ENCODE measurements around the gene IREB2.

Gene IREB2

DNA sequence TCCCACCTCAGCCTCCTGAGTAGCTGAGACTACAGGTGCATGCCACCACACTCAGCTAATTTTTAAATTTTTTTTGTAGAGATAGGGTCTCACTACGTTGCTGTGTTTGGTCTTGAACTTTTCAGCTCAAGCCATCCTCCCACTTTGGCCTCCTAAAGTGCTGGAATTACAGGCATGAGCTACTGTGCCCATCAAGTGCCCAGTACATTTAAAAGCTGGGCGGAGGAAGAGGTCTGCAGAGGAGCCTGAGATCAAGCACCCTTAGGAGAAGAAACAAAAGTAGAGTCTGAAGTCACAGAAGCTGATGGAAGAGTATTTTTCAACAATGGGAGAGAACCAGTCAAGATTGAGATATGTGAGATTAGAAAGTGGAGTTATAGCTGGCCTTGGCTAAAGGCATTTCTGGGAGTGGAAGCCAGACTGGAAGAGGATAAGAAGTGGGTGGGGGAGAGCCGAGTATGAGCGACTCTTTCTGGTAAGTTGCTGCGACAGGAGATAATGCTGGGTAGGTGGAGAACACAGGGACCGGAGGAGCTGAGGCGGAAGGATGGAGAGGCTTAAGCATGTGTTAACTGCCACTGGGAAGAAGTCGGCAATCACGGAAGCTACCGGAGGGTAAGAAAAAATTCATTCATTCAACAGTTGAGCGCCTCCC, 782 bp upstream of the IREB2 start:
- DNase-seq (ENCODE audit: low read depth), result no peak

DNA sequence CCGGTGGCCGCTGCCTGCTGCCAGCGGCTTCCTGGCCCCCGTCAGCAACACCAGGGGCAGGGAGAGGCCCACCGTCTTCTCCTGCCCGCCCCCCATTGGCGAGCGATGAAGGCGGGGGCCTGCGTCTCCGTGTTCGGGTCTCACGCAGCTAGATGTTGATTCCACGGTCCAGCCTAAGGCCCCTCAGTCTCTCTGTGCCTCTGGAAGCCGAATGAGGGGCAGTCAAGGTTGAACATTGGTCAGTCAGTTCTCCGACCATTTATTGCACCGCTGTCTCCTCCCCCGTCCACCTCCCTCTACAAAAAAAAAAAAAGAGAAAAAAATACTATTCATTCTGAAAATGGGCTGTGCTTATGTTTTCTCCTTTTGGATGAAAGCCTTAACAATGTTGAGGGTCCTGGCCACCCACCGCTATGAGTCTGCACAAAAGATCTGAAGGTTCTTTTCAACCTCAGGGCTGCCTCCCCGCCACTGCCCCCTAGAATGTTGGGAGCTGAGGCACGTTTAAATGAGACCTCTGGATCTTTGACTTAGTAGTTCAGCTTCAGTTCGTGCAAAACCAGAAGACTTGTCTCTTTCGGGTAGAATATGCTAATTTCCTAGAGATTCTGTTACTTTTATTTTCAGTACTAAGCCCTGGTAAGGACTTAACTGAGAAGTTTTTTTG, 736 bp downstream of the IREB2 start:
- no peak for DNase-seq (ENCODE audit: low read depth)

DNA sequence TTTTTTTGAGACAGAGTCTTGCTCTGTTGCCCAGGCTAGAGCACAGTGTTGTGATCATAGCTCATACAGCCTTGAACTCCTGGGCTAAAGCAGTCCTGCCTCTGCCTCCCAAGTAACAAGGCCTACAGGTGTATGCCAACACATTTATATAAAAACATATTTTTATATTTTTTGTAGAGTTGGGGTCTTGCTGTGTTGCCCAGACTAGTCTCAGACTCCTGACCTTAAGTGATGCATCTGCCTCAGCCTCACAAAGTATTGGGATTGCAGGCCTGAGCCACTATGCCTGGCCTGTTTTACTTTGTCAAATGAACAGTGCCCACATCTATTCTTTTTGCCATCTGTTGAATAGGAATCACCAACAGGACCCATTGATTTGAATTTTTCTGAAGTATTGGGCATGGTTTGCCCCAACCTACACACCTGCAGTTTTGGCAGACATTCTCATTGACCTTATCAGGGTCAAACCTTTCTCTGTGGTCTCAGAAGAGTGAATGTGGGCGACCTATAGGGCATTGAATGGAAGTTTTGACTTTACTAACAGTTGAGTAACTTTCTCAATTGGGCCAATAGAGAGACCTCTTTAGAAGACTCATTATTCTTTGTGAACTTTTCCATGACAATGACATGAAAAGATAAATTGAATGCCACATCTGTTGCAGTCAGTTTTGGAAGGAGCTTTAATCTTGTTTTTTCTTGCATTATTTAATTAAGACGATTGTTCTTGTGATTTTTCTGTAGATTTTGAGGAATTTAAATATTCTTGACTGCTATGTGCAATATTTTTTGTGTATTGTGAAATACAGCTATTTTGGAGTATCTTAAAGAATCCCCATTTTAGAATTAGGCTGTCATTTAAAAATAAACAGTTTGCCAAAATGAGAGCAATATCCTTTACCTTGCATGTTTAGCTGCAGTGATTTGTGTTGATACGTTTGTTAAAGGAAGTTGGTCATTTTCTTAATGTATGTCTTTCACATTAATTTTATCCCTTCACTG, 2.7 kb downstream of the IREB2 start:
- no peak for DNase-seq (ENCODE audit: low read depth)

DNA sequence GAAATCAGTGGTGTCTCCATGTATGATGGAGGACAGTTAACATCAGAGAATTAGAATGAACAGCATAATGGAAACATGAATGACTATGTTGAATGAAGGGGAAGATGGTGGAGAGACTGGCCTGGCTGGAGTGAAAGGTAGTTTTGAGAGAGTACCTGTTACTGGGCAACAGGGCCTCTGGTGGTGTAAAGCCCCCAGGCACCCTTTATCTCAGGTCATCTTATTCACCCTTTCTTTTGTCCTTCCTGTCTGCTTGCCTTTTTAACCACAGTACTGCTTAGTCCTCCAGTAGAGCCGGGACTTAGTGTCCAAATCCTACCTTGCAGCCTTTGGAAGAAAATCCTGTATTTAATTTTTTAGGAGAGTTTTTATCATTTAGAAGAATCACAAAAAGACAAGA, 6.2 kb downstream of the IREB2 start:
- no peak for DNase-seq (ENCODE audit: low read depth)

DNA sequence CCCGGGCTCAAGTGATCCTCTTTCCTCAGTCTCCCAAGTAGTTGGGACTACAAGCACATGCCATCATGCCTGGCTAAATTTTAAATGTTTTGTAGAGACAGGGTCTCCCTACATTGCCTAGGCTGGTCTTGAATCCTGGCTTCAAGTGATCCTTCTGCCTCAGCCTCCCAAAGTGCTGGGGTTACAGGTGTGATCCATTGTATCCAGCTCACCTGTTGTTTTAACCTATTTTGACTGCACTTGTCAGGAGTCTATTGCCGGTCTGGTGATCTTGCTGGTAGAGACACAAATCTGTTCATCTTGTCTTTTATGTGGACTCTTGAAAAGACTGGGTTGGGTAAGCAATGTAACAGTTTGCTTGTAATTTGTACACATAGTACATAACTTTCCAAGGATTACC, 7.9 kb downstream of the IREB2 start:
- DNase-seq (ENCODE audit: low read depth), result no peak

DNA sequence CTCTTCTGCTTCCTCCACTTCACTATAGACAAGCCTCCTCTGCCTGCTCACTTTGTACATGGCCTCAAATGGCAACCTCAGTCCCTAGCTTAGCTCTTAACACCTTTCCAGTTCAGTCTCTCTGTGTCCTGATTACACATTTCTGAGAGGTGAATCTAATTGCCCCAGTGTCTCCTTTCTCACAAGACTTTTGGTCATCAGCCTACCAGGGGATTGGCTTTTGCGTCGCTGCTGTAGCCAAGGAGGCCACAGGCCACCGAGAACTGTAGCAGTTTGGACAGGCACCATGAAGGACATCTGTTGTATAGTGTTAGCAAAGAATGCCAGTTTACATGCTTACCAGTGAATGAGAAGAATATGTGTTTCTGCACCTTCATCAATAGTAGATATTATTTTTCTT, 8.5 kb downstream of the IREB2 start:
- no peak for DNase-seq (ENCODE audit: low read depth)

DNA sequence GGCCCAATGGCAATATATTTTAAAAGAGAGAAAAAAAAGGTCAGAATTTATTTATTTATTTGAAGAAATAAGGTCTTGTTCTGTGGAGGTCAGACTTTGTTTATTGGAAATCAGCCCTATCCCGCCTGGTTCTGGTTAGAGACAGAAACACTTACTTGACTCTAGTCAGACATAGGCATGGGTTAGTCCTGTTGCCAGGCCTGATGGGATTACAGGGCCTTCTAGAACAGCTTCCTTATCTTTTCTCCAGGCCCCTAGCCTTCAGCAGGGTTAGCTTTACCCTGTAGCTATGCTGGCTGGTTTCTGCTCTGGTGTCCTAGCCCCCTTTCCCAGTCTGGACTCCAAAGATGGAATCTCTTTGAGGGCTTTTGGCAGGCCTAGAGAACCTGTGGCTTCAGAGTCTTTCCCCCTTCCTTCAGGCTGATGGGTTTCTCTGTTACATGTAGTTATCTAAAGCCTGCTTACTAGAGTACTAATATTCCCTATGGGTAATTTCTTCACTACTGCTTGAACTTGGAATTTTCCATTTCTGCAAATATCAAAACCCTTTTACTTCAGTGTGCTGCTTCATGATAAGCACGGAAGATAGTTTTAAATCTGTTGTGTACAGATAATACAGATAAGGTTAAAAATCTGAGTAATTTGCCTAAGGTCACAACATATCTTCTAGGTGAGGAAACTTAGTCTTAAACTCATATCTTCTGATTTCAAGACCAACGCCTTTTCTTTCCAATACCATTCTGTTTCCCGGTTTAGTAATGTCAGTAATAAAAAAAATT, 10.6 kb downstream of the IREB2 start:
- DNase-seq (ENCODE audit: low read depth), result no peak

DNA sequence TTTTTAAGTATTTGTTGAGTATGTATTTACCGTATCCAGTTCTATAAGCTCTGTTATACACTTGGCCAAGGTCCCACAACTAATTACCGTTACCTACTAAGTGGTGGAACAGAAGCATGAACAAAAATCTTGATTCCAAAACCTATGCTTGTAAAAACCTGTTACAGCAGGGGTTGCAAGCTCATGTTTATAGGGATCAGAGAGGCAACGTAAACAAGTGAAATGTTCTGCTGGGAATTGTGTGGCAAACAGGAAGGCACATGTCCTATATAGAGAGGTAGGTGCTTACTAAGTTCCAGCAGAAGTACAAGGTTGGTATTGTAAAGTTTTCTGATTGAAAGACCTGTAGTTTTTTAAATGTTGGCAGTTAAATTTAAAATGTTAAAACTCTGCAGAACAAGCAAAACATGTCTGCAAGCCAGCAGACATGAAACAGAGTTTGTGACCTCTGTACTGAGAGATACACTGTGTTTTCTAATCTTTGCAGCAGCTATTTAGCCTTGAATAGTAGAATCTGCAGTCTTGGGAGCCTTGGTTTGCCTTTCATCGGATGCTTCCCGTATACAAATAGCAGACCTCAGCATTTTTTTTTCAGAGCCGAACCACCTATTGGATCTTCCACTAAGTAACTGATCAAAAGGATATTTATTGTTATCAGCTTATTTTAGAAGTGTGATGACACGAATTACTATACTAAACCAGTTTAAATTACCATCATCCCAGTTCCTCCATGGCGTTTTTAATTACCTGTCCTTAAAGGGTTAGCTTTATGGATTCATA, 11.4 kb downstream of the IREB2 start:
- no peak for DNase-seq (ENCODE audit: low read depth)

DNA sequence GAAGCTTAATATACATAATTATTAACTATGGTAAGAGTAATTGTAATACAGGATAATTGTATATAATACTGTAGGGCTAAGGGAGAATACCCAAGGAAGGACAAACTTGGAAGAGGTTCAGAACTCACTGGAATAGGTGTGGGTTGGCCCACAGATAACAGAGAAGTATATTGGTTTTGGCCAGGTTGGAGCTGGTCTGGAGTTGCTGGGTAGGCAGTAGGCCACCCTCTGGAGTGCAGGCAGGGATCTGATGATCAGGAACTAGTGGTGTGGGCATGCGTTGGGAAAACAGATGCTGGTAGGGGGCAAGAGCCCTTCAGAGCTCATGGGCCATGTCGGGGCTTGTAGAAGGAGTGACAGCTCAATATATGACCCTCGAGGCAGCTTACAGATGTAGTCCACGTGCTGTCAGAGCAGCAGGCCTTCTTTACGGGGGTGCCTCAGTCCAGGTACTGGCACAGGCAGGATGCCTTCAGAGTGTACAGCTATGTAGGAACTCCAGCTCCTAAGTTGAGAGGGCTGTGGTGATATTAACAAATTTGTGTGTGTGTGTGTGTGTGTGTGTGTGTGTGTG, 12.4 kb downstream of the IREB2 start:
- DNase-seq (ENCODE audit: low read depth), result no peak

DNA sequence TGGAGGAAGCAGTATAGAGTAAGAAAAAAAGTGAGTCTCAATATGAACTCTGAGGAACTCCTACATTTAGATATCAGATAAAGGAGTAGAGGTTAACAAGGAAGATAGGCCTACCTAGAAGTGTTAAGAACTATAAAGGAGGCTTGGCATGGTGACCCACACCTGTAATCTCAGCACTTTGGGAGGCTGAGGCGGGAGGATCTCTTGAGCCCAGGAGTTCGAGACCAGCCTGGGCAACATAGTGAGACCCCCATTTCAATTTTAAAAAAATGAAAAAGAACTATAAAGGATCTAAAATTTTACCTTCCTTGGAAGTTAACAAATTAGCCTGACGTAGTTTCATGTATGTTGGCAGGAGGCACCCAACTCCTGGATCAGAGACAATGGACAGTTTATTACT, 14.5 kb downstream of the IREB2 start:
- DNase-seq (ENCODE audit: low read depth), result no peak

DNA sequence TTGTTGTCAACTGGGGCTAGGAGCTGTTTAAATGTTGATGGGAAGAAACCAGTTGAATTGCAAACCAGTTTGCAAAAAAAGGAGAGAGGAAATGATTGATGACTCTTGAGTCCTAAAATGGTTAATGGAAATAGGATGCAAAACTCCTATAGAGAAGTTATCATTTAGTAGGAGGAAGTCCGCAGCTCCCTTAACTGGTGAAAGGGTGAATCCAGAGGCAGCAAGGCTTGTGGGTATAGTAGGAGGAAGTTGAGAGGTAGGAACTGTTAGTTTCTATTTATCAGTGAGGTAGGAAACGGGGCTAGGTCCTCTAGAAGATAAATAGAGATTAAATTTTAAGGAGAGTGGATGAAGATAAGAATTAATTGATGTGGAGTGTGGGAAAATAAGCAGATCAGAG, 15.4 kb downstream of the IREB2 start:
- DNase-seq (ENCODE audit: low read depth), result no peak

DNA sequence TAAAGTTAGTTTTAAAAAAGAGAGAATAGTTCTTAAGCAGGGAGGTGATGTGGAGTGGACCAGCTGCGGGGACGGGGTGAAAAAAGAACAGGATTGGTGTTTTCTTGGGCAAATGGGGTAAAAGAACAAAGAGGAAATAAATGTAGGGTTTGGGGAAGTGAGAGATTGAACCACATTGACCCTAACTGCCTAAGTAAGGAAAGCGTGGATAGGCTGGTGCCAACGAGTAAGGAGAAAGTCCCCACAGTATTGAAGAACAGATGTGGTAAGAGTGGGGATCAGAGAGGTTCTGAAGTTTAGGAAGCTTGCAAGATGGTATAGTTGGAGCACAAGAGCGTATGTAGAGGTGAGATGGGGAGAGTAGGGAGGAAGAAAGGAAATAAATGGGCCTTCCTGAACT, 17.0 kb downstream of the IREB2 start:
- DNase-seq (ENCODE audit: low read depth), result no peak

DNA sequence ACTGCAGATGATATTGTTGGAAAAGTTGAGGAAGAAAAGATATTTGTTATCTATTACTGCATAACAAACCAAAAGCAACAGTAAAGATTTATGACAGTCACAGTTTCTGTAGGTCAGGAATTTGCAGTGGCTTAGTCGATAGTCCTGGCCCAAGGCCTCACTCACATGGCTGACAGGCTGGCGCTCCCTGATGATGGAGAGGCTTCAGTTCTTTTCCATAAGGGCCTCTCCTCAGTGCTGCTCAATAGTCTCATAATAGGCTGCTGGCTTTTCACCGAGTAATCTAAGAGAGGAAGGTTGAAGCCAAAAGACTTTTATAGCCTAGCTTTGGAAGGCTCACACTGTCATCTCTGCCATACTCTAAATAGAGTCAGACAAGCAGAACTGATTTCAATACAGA, 17.7 kb downstream of the IREB2 start:
- no peak for DNase-seq (ENCODE audit: low read depth)

DNA sequence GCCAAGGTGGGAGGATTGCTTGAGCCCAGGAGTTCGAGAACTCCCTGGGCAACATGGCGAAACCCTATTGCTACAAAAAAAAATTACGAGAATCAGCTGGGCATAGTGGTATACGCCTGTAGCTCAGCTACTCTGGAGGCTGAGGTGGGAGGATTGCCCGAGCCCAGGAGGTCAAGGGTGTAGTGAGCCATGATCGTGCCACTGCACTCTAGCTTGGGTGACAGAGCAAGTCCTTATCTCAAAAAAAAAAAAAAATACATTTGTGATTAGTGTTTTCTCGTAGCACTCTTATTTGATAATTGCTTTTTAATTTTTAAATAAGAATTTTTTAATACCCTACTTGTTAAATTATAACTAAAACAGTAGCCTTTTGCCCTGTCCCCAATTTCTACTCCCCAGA, 18.4 kb downstream of the IREB2 start:
- no peak for DNase-seq (ENCODE audit: low read depth)

DNA sequence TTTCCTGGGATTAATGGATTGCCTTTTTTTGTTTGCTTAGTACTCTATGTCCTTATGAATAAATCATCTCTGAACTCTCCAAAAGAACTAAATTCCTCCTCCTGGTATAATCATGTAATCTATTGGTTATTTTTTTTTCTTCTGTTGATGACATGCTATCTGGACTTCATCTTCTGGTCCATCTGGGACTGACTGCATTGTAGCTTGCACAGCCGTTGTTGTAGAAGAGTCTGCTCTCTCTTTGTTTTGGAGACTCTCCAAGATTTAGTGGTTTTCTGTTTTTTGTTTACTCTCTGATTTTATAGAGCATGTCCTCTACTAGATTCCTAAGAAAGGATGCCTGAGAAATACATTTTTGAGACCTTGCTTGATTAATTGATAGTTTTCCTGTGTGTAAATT, 19.1 kb downstream of the IREB2 start:
- DNase-seq (ENCODE audit: low read depth), result no peak

DNA sequence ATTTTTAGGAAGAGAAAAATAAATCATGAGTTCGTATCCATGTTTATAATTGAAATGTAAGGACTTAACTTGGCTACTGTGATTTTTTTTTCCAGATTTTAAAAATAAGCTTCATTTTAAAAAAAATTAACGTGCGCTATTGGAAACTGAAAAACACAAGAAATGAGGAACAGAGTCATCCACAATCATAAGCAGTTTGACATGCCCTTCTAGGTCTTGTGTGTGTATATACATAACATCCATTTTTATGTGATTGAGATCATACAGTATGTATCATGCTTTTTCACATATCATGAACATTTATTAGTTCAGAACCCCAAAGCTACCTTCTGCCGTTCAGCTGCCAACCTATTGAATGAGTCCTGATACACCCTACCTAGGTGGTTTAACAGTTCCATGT, 22.7 kb downstream of the IREB2 start:
- no peak for DNase-seq (ENCODE audit: low read depth)

DNA sequence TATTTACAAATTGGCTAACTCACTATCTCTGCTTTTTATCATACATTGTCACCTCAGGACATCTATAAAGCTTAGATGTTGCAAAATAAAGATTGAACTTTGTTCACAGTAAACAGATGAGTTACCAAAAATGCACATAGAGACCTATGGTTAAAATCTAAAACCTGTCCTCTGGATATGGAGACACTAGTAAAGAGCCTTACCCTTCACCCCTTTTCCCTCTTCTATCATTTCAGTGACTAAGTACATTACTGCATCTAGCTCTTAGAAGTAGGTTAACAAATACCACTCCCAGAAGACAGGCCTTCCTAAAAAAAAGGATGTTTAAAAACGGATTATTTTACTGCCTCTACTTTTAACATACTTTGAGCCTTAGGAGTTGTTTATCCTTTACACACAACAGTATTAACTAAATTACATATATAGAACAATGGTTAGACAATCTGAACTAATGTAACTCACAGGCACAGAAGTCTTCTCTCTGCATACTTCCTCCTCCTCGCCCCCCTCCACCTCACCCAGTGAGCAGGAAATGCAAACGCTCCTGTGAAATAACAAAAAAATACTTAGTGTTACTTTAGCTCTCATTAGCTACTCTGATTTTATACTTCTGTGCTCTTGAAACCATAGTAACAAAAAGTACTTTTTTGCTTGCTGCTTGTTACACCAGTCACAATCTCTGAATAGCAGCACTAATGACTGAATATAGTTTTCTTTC, 23.3 kb downstream of the IREB2 start:
- no peak for DNase-seq (ENCODE audit: low read depth)

DNA sequence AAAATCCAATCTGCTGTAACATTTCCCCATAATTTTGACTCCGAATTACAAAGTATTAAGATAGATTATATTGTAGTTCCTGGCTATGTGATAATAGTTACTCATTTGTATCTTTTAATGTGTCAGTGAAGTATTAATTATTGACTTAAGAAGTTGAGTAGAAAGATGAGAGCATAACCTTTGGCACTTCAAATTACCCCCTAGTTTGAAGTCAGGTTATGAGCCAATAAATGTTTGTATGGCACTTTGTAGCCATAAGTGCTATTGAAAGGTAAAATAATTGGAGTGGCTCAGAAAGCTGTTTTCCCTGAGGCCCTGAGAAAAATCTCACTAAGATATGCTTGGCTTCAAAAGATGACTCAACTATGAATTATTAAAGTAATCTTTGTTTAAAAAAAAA, 31.0 kb downstream of the IREB2 start:
- DNase-seq (ENCODE audit: low read depth), result no peak

DNA sequence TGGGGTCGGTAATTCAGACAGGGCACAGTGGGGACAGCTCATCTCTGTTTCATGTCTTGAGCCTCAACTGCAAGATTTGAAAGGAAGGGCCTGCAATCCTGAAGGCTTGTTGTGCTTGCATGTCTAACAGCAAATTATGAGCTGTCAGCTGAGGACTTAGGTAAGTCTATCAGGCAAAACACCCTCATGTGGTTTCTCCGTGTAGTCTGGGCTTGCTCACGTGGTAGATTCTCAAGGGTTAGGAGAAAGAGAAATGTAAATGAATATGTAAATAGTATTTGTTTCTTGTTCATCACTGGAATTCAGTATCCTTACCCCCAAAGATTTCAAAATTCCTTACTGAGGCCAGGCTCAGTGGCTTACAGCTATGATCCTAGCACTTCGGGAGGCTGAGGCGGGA, 39.3 kb downstream of the IREB2 start:
- DNase-seq (ENCODE audit: low read depth), result no peak

DNA sequence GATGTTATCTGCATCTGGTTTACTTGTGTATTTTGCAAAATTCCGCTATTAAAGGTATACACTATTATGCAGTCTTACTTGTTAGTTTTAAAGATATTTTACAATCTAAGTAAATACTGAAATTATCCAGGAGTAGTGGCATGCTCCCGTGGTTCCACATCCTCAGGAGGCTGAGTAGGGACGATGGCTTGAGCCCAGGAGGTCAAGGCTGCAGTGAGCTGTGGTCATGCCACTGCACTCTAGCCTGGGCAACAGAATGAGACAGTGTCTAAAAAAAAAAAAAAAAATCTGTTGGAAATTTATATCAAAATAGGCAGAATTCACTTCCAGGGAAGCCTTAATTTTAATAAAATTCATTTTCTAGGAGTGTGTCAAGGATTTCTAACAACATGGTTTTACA, 41.6 kb downstream of the IREB2 start:
- DNase-seq (ENCODE audit: low read depth), result no peak

Measured in stimulated activated CD8-positive, alpha-beta memory T cell treated with anti-CD3 and anti-CD28 coated beads, Interleukin-4, amount 100 ng/mL, for 24 hours (primary cell).